Caco-2 (cell line): ENCODE data around the gene SLC25A36. TPM values are rescaled to one million over a fixed set of nuclear protein-coding genes. Genes with fewer than 3 reads are reported as not detected.
"Not testable (repeated sequence)": the region's sequence is repeated elsewhere in the genome, so short reads cannot be mapped to it uniquely, and the experiment has no call there.

Experiments
- BruUV-seq: library from RNA; stranded (reverse); fragments of 400-500 nt; replicated peaks from 2 replicates; lab custom pipeline; 2021; lab: Mats Ljungman, UMichigan
- CTCF ChIA-PET: fragments of 300-600 bp; sonication (Branson Sonifier 250); formaldehyde crosslinking; loops from one replicate; lab custom pipeline; 2022; ENCODE audit warnings: antibody characterized with exemption; lab: Charles Lee
- POLR2A ChIA-PET: fragments of 300-600 bp; sonication (Branson Sonifier 250); formaldehyde crosslinking; loops from one replicate; lab custom pipeline; 2022; ENCODE audit warnings: antibody characterized with exemption; lab: Charles Lee
- DNase-seq, 2 experiments: peaks; one replicate each; pipeline versions ENCODE4 v3.0.0 to v3.0.0-alpha.2; 2020 to 2022
- H3K27me3 ChIP-seq: replicated peaks from 2 replicates; pipeline ENCODE4 v1.6.0; 2011; ENCODE audit warnings: low read length; ENCODE audit not compliant: control insufficient read depth, insufficient read depth
- H3K36me3 ChIP-seq: 2 replicates; pipeline ENCODE4 v1.5.1; 2011; ENCODE audit warnings: low read length; ENCODE audit not compliant: control insufficient read depth, insufficient read depth
- H3K4me1 ChIP-seq: fragments of 250-450 bp; sonication (Bioruptor Pico); 2 replicates; pipeline ENCODE4 v1.5.1; 2020; ENCODE audit warnings: mild to moderate bottlenecking
- H3K4me3 ChIP-seq: 2 replicates; pipeline ENCODE4 v1.5.1; 2011; ENCODE audit warnings: low read depth, mild to moderate bottlenecking, control low read depth, low read length
- H3K9me3 ChIP-seq: fragments of 250-450 bp; sonication (Bioruptor Pico); 2 replicates; pipeline ENCODE4 v1.5.1; 2020; ENCODE audit warnings: mild to moderate bottlenecking, moderate library complexity
- H3K27ac Mint-ChIP-seq: one replicate; pipeline ENCODE4 v1.8.0; 2022; ENCODE audit warnings: mixed read lengths; ENCODE audit not compliant: unreplicated experiment
- H3K27me3 Mint-ChIP-seq: one replicate; pipeline ENCODE4 v1.8.0; 2022; ENCODE audit warnings: mixed read lengths; ENCODE audit not compliant: insufficient read depth, unreplicated experiment
- H3K36me3 Mint-ChIP-seq: one replicate; pipeline ENCODE4 v1.8.0; 2022; ENCODE audit warnings: mild to moderate bottlenecking, mixed read lengths; ENCODE audit not compliant: insufficient read depth, unreplicated experiment
- H3K4me1 Mint-ChIP-seq: one replicate; pipeline ENCODE4 v1.8.0; 2022; ENCODE audit warnings: low read depth, mixed read lengths; ENCODE audit not compliant: unreplicated experiment
- H3K4me3 Mint-ChIP-seq: one replicate; pipeline ENCODE4 v1.8.0; 2022; ENCODE audit warnings: mild to moderate bottlenecking, moderate library complexity, mixed read lengths; ENCODE audit not compliant: unreplicated experiment
- H3K9me3 Mint-ChIP-seq: one replicate; pipeline ENCODE4 v1.8.0; 2022; ENCODE audit warnings: mixed read lengths; ENCODE audit not compliant: unreplicated experiment
- intact Hi-C: fragments of 100-400 bp; cut with micrococcal nuclease; formaldehyde crosslinking; loops from one replicate; pipeline ENCODE4 v1.10.0; 2022; ENCODE audit not compliant: unreplicated experiment
- total RNA-seq: library from RNA; stranded (reverse); gene quantifications from 2 replicates; pipeline ENCODE4 v1.2.3, GENCODE V29; 2022
- TF ChIP-seq, protein P1 (sequence below), 2 experiments: fragments of 200-600 bp in 1 of 2; IDR thresholded peaks; 1 replicate in 1 of 2; 2 replicates in 1 of 2; pipeline versions ENCODE4 v1.5.1 to v1.8.0; 2011 to 2022; ENCODE audit warnings: antibody characterized with exemption in 1 of 2, control low read depth in 1 of 2, inconsistent platforms in 1 of 2, low read depth in 1 of 2, low read length in 1 of 2, mild to moderate bottlenecking in 1 of 2, moderate library complexity in 1 of 2; ENCODE audit not compliant: insufficient read depth in 1 of 2, severe bottlenecking in 1 of 2, unreplicated experiment in 1 of 2

Gene SLC25A36
- total RNA-seq, 1 experiment from 2014 or later = 167 TPM

GRCh38 chr3:141011997-141012262, 70.3 kb downstream of the SLC25A36 start:
- Mint-ChIP-seq H3K36me3 (no peaks in the 10 kb centered on the region), H3K9me3 (no peaks in the 10 kb centered on the region), H3K4me3 (no peak overlapping the region), H3K27me3 (no peaks in the 10 kb centered on the region), H3K27ac (no peak overlapping the region), H3K4me1 (no peaks in the 10 kb centered on the region)
- no peaks in the 10 kb centered on the region for H3K9me3 ChIP-seq
- CTCF ChIA-PET = interaction anchor here (1.5 to 2.6 kb wide), 5 partner anchors 92 to 216 kb away, joined by 4 to 10 read pairs (median 6); no protein-coding TSS in a partner anchor
- DNase-seq = no peak
- no peaks in the 10 kb centered on the region for H3K4me1 ChIP-seq
- no peaks in the 10 kb centered on the region for H3K36me3 ChIP-seq
- POLR2A ChIA-PET = no interaction called here
- no TSS peak for BruUV-seq
- no peak overlapping the region for H3K4me3 ChIP-seq
- TF ChIP-seq, protein P1, sequence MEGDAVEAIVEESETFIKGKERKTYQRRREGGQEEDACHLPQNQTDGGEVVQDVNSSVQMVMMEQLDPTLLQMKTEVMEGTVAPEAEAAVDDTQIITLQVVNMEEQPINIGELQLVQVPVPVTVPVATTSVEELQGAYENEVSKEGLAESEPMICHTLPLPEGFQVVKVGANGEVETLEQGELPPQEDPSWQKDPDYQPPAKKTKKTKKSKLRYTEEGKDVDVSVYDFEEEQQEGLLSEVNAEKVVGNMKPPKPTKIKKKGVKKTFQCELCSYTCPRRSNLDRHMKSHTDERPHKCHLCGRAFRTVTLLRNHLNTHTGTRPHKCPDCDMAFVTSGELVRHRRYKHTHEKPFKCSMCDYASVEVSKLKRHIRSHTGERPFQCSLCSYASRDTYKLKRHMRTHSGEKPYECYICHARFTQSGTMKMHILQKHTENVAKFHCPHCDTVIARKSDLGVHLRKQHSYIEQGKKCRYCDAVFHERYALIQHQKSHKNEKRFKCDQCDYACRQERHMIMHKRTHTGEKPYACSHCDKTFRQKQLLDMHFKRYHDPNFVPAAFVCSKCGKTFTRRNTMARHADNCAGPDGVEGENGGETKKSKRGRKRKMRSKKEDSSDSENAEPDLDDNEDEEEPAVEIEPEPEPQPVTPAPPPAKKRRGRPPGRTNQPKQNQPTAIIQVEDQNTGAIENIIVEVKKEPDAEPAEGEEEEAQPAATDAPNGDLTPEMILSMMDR (IDR thresholded peaks at IDR 0.05; ENCODE audit: insufficient read depth in 1 of 2, low read depth in 1 of 2, low read length in 1 of 2, severe bottlenecking in 1 of 2, unreplicated experiment in 1 of 2) = no peak
- intact Hi-C loops = loop anchor here (1.0 to 5.0 kb wide), 3 partner anchors 60 to 180 kb away; no protein-coding TSS in a partner anchor
- no peaks in the 10 kb centered on the region for H3K27me3 ChIP-seq

GRCh38 chr3:141012571-141012970, 70.9 kb downstream of the SLC25A36 start:
- no TSS peak for BruUV-seq
- Mint-ChIP-seq H3K27me3 (no peaks in the 10 kb centered on the region), H3K4me1 (no peaks in the 10 kb centered on the region), H3K27ac (no peak overlapping the region), H3K9me3 (no peaks in the 10 kb centered on the region), H3K4me3 (no peak overlapping the region), H3K36me3 (no peaks in the 10 kb centered on the region)
- TF ChIP-seq, protein P1 (IDR thresholded peaks at IDR 0.05; ENCODE audit: insufficient read depth in 1 of 2, low read depth in 1 of 2, low read length in 1 of 2, severe bottlenecking in 1 of 2, unreplicated experiment in 1 of 2) = no peak
- H3K4me3 ChIP-seq = no peak overlapping the region
- DNase-seq = no peak
- H3K9me3 ChIP-seq = no peaks in the 10 kb centered on the region
- H3K36me3 ChIP-seq = no peaks in the 10 kb centered on the region
- intact Hi-C loops = loop anchor here (5.0 kb wide), 1 partner anchor 60 kb away; no protein-coding TSS in a partner anchor
- CTCF ChIA-PET = interaction anchor here (0.7 to 2.6 kb wide), 5 partner anchors 58 to 216 kb away, joined by 3 to 10 read pairs (median 6); no protein-coding TSS in a partner anchor
- no peaks in the 10 kb centered on the region for H3K27me3 ChIP-seq
- no peaks in the 10 kb centered on the region for H3K4me1 ChIP-seq
- POLR2A ChIA-PET = no interaction called here

DNA sequence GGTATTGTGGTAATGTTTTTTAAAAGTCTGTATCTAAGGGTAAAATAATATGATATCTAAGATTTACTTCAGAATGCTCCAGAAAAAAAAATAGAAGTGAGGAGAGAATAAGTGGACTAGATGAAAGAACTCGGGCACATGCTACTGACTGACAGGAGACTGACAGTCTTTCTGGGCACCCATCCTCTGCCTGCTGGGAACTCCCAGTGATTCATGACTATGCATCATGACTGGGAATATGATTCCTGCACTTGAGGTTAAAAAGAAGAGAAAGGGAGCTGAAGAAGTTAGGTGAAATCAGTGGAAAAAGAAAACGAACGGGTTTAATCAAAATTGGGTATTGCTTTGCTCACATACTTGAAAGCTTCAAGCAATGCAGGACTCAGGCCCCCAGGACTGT, 73.8 kb downstream of the SLC25A36 start:
- Histone ChIP-seq H3K27me3 (no peaks in the 10 kb centered on the region), H3K9me3 (no peaks in the 10 kb centered on the region), H3K4me3 (no peak overlapping the region), H3K4me1 (no peaks in the 10 kb centered on the region), H3K36me3 (no peaks in the 10 kb centered on the region)
- no TSS peak for BruUV-seq
- Mint-ChIP-seq H3K4me3 (no peak overlapping the region), H3K4me1 (no peaks in the 10 kb centered on the region), H3K9me3 (no peaks in the 10 kb centered on the region), H3K27me3 (no peaks in the 10 kb centered on the region), H3K27ac (no peak overlapping the region), H3K36me3 (no peaks in the 10 kb centered on the region)
- ChIA-PET POLR2A (no interaction called here), CTCF (interaction anchor here (0.5 kb wide), 1 partner anchor 293 kb away, joined by 3 read pairs; no protein-coding TSS in a partner anchor)
- TF ChIP-seq, protein P1 (IDR thresholded peaks at IDR 0.05; ENCODE audit: insufficient read depth in 1 of 2, low read depth in 1 of 2, low read length in 1 of 2, severe bottlenecking in 1 of 2, unreplicated experiment in 1 of 2) = no peak
- intact Hi-C loops = no loop called here
- DNase-seq = no peak

DNA sequence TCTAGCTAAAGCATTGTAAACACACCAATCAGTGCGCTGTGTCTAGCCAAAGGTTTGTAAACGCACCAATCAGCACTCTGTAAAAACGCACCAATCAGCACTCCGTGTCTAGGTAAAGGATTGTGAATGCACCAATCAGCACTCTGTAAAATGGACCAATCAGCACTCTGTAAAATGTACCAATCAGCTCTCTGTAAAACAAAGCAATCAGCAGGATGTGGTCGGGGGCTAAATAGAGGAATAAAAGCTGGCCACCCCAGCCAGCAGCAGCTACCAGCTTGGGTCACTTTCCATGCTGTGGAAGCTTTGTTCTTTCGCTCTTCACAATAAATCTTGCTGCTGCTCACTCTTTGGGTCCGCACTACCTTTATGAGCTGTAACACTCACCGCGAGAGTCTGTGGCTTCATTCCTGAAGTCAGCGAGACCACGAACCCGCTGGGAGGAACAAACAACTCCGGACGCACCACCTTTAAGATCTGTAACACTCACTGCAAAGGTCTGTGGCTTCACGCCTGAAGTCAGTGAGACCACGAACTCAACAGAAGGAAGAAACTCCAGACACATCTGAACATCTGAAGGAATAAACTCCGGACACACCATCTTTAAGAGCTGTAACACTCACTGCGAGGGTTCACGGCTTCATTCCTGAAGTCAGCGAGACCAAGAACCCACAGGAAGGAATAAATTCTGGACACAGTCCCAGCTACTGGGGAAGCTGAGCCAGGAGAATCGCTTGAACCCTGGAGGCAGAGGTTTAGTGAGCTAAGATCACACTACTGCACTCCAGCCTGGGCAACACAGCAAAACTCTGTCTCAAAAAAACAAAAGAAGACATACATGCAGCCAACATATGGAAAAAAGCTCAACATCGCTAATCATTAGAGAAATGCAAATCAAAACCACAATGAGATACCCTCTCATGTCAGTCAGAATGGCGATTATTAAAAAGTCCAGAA, 76.0 kb downstream of the SLC25A36 start:
- POLR2A ChIA-PET, H3K4me3 Mint-ChIP-seq, H3K36me3 Mint-ChIP-seq, H3K36me3 ChIP-seq, BruUV-seq, H3K4me1 Mint-ChIP-seq, H3K4me3 ChIP-seq, H3K9me3 ChIP-seq, H3K27me3 ChIP-seq, H3K4me1 ChIP-seq, CTCF ChIA-PET, H3K27me3 Mint-ChIP-seq, intact Hi-C loops, DNase-seq, H3K27ac Mint-ChIP-seq, H3K9me3 Mint-ChIP-seq: not testable (repeated sequence)
